Measurements from ENCODE around the gene MTR.

MTR gene

GRCh38 chr1:236862615-236863211 lies 67.6 kb downstream of the MTR start:
- DNase-seq (ENCODE audit: low read depth), result no peak
- no peak overlapping the region for H3K4me3 ChIP-seq (ENCODE audit: control insufficient read depth, low read depth, low read length)
- TF ChIP-seq CTCF (IDR thresholded peaks at IDR 0.05; ENCODE audit: control insufficient read depth, insufficient read depth, low read depth, low read length, missing control alignments), result no peak

- TF ChIP-seq CTCF (IDR thresholded peaks at IDR 0.05; ENCODE audit: control insufficient read depth, insufficient read depth, low read depth, low read length, missing control alignments), result no peak
- DNase-seq (ENCODE audit: low read depth), result no peak
- H3K4me3 ChIP-seq (ENCODE audit: control insufficient read depth, low read depth, low read length), result no peak overlapping the region
Observed at GRCh38 chr1:236864211-236864610, 69.1 kb downstream of the MTR start.

- no peak for TF ChIP-seq CTCF (IDR thresholded peaks at IDR 0.05; ENCODE audit: control insufficient read depth, insufficient read depth, low read depth, low read length, missing control alignments)
- no peak overlapping the region for H3K4me3 ChIP-seq (ENCODE audit: control insufficient read depth, low read depth, low read length)
- DNase-seq (ENCODE audit: low read depth), result no peak
Observed at GRCh38 chr1:236864996-236865817, 70.1 kb downstream of the MTR start.

GRCh38 chr1:236865818-236866155 lies 70.7 kb downstream of the MTR start:
- no peak for DNase-seq (ENCODE audit: low read depth)
- H3K4me3 ChIP-seq (ENCODE audit: control insufficient read depth, low read depth, low read length), result no peak overlapping the region
- TF ChIP-seq CTCF (IDR thresholded peaks at IDR 0.05; ENCODE audit: control insufficient read depth, insufficient read depth, low read depth, low read length, missing control alignments), result no peak

GRCh38 chr1:236868625-236869467 lies 73.8 kb downstream of the MTR start:
- DNase-seq (ENCODE audit: low read depth), result peak; percentile 42
- H3K4me3 ChIP-seq (ENCODE audit: control insufficient read depth, low read depth, low read length), result no peak overlapping the region
- peak; percentile 90 for TF ChIP-seq CTCF (IDR thresholded peaks at IDR 0.05; ENCODE audit: control insufficient read depth, insufficient read depth, low read depth, low read length, missing control alignments)

GRCh38 chr1:236869911-236870310 lies 74.8 kb downstream of the MTR start:
- H3K4me3 ChIP-seq (ENCODE audit: control insufficient read depth, low read depth, low read length), result no peak overlapping the region
- TF ChIP-seq CTCF (IDR thresholded peaks at IDR 0.05; ENCODE audit: control insufficient read depth, insufficient read depth, low read depth, low read length, missing control alignments), result no peak
- no peak for DNase-seq (ENCODE audit: low read depth)
